Type B pancreatic cell (in vitro differentiated cells): Measurements from ENCODE around the gene LHPP. TPM values are rescaled to one million over a fixed set of nuclear protein-coding genes. Genes with fewer than 3 reads are reported as not detected.

Source experiments
- DNase-seq: peaks from one replicate; pipeline ENCODE4 v3.0.0; 2021; ENCODE audit warnings: mixed read lengths; ENCODE audit not compliant: unreplicated experiment; ENCODE audit errors: extremely low spot score
- H3K27ac Mint-ChIP-seq: 2 replicates; pipeline ENCODE4 v1.8.0; 2021; ENCODE audit warnings: mild to moderate bottlenecking, mixed read lengths
- H3K27me3 Mint-ChIP-seq: 2 replicates; pipeline ENCODE4 v1.8.0; 2021; ENCODE audit warnings: mixed read lengths
- H3K36me3 Mint-ChIP-seq: 2 replicates; pipeline ENCODE4 v1.8.0; 2021; ENCODE audit warnings: mixed read lengths
- H3K4me1 Mint-ChIP-seq: one replicate; pipeline ENCODE4 v1.8.0; 2021; ENCODE audit warnings: mixed read lengths; ENCODE audit not compliant: unreplicated experiment
- H3K4me3 Mint-ChIP-seq: 2 replicates; pipeline ENCODE4 v1.8.0; 2021; ENCODE audit warnings: mild to moderate bottlenecking, mixed read lengths
- H3K9me3 Mint-ChIP-seq: 2 replicates; pipeline ENCODE4 v1.8.0; 2021; ENCODE audit warnings: mixed read lengths
- total RNA-seq: library from RNA; stranded (reverse); gene quantifications from 2 replicates; pipeline ENCODE4 v1.2.1, GENCODE V29; 2021; ENCODE audit warnings: low replicate concordance
- TF ChIP-seq, protein P1 (sequence below): fragments of 200-600 bp; sonication (generic); conservative IDR thresholded peaks from 2 replicates; pipeline ENCODE4 v1.5.0; 2021; ENCODE audit warnings: antibody characterized with exemption, mild to moderate bottlenecking

LHPP gene
- total RNA-seq, 1 donor from 2014 or later, result 12.7 TPM

DNA sequence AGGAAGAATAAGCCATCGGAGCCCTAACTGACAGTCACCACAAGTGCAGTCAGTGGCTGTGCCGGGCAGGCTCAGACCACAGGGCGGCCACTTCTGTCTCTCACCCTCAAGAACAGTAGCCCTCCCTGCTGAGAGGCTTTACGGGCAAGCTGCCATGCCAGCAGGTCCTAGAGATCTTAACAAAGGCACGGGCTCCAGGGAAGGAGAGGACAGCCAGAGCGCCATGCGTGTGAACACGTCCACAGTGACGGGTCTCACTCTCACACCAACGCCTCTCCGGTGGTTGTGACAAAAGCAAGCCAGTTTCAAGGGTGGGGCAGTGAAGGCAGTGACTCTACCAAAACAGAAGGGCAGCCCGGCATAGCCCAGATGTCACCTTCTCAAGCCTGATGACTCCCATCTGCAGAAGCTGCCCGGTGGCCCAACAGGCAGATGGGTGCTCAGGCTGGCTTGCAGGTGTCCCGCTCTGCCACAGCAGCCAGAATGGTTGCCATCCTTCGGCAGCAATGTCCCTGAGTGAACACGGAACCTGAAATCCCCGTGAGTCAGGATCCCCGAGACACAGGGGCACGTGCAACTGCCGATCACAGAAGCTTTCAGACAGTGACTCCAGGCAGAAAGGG, 180.6 kb downstream of the LHPP start:
- Mint-ChIP-seq H3K4me1 (peaks cover 34% of the 10 kb centered on the region), H3K27ac (peak overlapping the region; percentile 24), H3K27me3 (no peaks in the 10 kb centered on the region), H3K9me3 (no peaks in the 10 kb centered on the region), H3K36me3 (peaks cover 5% of the 10 kb centered on the region), H3K4me3 (no peak overlapping the region)
- no peak for DNase-seq
- TF ChIP-seq, protein P1, sequence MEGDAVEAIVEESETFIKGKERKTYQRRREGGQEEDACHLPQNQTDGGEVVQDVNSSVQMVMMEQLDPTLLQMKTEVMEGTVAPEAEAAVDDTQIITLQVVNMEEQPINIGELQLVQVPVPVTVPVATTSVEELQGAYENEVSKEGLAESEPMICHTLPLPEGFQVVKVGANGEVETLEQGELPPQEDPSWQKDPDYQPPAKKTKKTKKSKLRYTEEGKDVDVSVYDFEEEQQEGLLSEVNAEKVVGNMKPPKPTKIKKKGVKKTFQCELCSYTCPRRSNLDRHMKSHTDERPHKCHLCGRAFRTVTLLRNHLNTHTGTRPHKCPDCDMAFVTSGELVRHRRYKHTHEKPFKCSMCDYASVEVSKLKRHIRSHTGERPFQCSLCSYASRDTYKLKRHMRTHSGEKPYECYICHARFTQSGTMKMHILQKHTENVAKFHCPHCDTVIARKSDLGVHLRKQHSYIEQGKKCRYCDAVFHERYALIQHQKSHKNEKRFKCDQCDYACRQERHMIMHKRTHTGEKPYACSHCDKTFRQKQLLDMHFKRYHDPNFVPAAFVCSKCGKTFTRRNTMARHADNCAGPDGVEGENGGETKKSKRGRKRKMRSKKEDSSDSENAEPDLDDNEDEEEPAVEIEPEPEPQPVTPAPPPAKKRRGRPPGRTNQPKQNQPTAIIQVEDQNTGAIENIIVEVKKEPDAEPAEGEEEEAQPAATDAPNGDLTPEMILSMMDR, result no peak

DNA sequence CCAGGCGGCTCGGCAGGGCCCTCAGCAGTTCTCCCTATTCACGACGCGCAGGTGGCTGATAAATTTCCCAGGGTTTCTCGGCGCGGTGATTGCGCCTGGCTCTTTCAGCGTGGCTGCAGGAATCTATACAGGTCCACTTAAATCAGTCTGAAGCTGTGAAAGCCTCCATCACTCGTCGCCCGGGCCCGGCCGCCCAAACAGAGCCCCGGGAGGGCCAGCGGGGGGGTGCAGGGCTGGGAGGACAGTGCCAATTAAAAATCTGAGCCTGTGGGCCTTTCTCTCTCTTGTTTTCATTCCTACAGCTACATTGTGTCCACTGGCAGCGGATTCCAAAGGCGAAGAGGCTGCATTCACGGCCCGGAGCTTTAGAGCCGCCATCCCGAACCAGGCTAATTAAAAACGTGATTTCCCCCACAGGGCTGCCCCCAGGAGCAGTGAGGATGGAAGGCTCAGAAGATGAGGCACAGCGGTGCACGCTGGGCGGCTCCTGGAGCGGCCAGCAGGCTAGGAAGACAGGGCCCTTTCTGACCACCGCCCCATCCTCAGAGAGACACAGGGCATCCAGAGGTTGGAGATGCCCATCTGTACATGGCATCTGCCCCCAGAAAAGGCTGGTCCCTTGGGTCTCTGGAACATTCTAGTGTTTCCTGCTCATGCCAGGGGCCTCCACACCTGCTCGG, 181.8 kb downstream of the LHPP start:
- H3K27ac Mint-ChIP-seq, result no peak overlapping the region
- TF ChIP-seq, protein P1, result no peak
- no peaks in the 10 kb centered on the region for H3K9me3 Mint-ChIP-seq
- H3K36me3 Mint-ChIP-seq, result peaks cover 5% of the 10 kb centered on the region
- H3K4me1 Mint-ChIP-seq, result peaks cover 37% of the 10 kb centered on the region
- H3K4me3 Mint-ChIP-seq, result no peak overlapping the region
- H3K27me3 Mint-ChIP-seq, result no peaks in the 10 kb centered on the region
- DNase-seq, result no peak

GRCh38 chr10:124644236-124644635, 182.6 kb downstream of the LHPP start:
- peaks cover 5% of the 10 kb centered on the region for H3K36me3 Mint-ChIP-seq
- no peak for DNase-seq
- TF ChIP-seq, protein P1, result no peak
- no peaks in the 10 kb centered on the region for H3K27me3 Mint-ChIP-seq
- no peaks in the 10 kb centered on the region for H3K9me3 Mint-ChIP-seq
- peaks cover 43% of the 10 kb centered on the region for H3K4me1 Mint-ChIP-seq
- no peak overlapping the region for H3K27ac Mint-ChIP-seq
- H3K4me3 Mint-ChIP-seq, result no peak overlapping the region

DNA sequence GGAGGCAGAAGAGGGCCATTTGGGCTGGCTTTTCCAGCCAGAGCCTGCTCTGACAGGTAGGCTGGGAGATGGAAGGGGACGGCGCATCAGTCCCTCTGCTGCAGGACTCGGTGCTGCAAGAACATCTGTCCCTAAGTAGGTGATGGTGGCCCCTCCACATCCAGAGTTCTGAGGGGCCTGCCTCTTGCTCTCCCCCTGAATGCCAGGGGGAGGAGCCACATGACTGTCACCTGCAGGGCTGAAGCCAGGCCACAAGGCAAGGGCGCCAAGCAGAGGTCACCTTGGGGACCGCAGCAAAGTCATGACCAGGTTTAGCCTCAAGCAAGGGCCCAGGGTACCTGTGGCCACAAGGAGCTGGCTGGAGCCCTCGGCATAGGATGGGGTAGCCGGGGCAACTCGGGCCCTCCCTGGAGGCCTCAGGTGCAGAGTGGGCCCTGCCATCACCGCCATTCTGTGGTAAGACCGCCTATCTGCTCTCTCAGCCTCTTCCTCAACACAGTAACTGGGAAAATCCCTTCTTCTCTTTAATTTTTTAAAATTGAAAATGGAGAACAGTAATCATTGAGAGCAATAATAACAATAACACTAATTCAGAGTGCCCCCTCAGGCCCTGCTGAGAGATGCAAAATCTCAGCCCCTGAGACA, 183.3 kb downstream of the LHPP start:
- Mint-ChIP-seq H3K36me3 (peaks cover 5% of the 10 kb centered on the region), H3K27ac (no peak overlapping the region), H3K9me3 (no peaks in the 10 kb centered on the region), H3K4me3 (no peak overlapping the region), H3K27me3 (no peaks in the 10 kb centered on the region), H3K4me1 (peaks cover 47% of the 10 kb centered on the region)
- DNase-seq, result no peak
- TF ChIP-seq, protein P1, result no peak

GRCh38 chr10:124645467-124646095, 184.0 kb downstream of the LHPP start:
- Mint-ChIP-seq H3K27ac (no peak overlapping the region), H3K9me3 (no peaks in the 10 kb centered on the region), H3K4me1 (peaks cover 43% of the 10 kb centered on the region), H3K36me3 (peaks cover 5% of the 10 kb centered on the region), H3K4me3 (no peak overlapping the region), H3K27me3 (no peaks in the 10 kb centered on the region)
- DNase-seq, result no peak
- TF ChIP-seq, protein P1, result no peak
